GM04504 (cell line): Measurements from ENCODE around the gene PDK1.
A peak's percentile ranks its signal among the peaks of the same experiment; 100 is the strongest.
"Not testable (repeated sequence)": the region's sequence is repeated elsewhere in the genome, so short reads cannot be mapped to it uniquely, and the experiment has no call there.

Experiments
- DNase-seq: peaks from one replicate; pipeline ENCODE4 v3.0.0-alpha.2; 2012; ENCODE audit warnings: low read depth

Gene PDK1

DNA sequence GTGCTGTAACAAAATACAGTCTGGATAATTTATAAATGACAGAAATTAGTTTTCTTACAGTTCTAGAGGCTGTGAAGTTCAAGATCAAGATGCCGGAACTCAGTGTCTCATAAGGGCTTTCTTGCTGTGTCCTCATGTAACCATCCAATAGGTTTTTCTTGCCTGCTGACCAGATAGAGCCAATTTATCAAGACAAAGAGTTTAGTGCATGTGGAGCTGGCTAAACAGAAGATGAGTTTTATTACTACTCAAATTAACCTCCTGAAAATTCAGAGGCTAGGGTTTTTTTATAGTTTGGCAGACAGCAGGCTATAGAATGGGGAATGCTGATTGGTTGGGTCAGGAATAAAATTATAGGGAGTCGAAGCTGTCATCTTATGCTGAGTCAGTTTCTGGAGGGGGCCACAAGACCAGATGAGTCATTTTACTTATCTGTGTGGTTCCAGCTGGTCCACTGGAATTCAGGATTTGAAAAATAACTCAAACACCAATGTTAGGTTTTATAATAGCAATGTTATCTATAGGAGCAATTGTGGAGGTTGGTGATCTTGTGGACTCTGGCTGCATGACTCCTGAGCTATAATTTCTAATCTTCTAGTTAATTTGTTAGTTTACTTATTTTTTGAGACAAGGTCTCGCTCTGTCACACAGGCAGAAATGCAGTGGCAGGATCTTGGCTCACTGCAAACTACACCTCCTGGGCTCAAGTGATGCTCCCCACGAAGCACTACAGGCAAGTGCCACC lies 3.2 kb upstream of the PDK1 start:
- DNase-seq: peak; percentile 56

- no peak for DNase-seq
Observed at GRCh38 chr2:172554352-172555271, 1.3 kb upstream of the PDK1 start.

DNA sequence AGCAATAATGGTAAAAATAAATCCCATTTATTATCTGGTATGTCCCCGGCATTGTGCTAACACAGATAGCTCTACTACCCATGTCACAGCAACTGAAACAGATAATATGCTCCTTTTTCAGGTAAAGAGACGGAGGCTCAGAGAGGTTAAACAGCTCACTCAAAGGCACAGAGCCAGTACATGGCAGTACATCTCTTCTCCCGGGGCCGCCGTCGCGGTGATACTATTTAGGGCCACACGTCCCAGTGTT lies 693 bp upstream of the PDK1 start:
- DNase-seq: no peak

- peak; percentile 35 for DNase-seq
Observed at GRCh38 chr2:172556284-172557033, 569 bp downstream of the PDK1 start.

DNA sequence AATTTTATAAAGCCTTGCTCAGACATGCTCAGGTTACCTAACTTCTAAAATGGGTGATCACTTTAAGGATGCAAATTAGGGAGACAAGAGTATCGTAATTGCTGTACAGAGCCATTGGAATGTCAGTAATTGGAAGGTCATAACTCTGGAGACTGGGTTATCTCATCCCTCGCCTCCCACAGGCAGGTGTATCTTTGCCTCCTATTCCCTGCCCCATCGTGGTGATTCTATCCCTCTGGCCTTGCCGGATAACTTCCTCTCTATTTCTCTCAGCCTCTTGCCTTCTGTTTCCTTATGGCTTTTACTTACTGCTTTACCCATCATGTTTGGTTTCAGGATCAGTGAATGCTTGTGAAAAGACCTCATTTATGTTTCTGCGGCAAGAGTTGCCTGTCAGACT lies 2.5 kb downstream of the PDK1 start:
- DNase-seq: no peak

- no peak for DNase-seq
Observed at GRCh38 chr2:172560721-172561120, 4.8 kb downstream of the PDK1 start.

DNA sequence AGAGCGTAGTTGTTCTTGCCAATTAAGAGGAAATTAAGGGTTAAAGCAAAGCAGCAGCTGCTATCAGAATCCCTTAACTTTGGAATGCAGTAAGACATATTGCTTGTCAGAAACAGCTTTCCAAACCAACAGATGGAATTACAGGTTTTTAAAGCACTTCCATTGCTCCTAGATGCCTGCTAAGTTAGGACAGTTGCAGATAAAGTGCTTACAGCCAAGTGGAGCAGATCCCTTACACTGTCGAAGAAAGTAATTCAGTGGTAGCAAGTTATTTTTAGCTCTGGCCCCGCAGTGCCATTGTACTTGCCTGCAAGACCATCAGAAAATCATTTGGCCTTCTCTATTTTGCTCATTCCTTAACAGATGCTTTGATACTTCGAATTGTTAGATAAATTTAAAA lies 5.4 kb downstream of the PDK1 start:
- no peak for DNase-seq

DNA sequence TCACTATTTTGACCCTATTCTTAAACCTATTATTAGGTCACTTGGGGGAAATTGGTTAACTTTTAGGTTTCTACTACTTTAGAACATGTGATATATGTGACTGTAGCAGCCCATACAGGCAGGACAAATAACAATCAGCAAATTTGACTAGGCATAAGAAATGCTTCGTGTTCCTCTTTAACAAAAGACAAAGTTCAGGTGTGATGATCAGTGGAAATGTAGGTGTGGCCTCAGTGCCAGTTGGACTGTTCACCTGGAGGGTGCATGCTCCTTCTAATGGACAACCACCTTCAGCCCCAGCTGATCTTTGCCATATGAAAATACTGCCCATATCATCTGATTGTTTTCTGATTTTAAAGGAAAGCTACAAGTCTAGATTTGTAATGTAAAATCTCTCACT lies 6.4 kb downstream of the PDK1 start:
- DNase-seq: no peak

DNA sequence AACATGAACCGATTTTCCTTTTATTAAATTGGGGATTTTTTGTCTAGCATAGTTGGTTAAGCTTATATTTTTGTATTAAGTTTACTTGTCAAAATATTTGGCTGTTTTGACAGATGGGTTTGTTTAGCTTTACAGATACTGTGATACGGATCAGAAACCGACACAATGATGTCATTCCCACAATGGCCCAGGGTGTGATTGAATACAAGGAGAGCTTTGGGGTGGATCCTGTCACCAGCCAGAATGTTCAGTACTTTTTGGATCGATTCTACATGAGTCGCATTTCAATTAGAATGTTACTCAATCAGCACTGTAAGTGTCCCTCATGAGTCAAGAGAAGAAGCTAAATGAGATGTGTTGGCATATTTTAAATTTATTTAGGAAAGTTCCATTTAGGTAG lies 8.5 kb downstream of the PDK1 start:
- no peak for DNase-seq

DNA sequence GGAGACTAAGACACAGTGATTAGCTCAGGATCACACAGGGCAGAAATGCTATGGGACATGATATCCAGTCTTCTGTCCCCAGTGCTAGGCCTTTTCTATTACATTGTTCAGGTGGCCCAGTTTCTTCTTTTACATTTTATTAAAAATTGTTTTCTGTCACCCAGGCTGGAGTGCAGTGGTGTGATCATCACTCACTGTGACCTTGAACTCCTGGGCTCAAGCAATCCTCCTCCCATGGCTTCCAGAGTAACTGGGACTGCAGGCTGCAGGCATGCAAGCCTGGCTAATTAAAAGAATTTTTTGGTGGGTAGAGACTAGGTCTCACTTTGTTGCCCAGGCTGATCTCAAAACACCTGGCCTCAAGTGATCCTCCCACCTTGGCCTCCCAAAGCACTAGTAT lies 15.4 kb downstream of the PDK1 start:
- DNase-seq: no peak

- no peak for DNase-seq
Observed at GRCh38 chr2:172572981-172573380, 17.1 kb downstream of the PDK1 start.

DNA sequence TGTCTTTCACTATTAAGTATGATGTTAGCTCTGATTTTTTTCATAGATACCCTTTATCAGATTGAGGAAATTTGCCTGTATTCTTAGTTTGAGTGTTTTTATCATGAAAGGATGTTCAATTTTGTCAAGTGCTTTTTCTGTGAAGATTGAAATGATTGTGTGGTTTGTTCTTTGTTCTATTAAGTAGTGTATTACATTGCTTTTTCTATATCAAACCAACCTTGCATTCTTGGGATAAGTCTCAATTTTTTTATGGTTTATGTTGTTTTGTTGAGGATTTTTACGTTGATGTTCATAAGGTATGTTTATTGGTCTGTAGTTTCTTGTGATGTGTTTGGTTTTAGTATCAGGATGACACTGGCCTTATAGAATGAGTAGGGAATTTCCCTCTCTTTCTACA lies 19.1 kb downstream of the PDK1 start:
- no peak for DNase-seq

- DNase-seq: no peak
Observed at GRCh38 chr2:172578054-172578453, 22.2 kb downstream of the PDK1 start.

- DNase-seq: no peak
Observed at GRCh38 chr2:172578860-172579512, 23.1 kb downstream of the PDK1 start.

GRCh38 chr2:172580544-172580943 lies 24.7 kb downstream of the PDK1 start:
- no peak for DNase-seq

- no peak for DNase-seq
Observed at GRCh38 chr2:172582656-172583055, 26.8 kb downstream of the PDK1 start.

- no peak for DNase-seq
Observed at GRCh38 chr2:172586245-172586891, 30.5 kb downstream of the PDK1 start.

DNA sequence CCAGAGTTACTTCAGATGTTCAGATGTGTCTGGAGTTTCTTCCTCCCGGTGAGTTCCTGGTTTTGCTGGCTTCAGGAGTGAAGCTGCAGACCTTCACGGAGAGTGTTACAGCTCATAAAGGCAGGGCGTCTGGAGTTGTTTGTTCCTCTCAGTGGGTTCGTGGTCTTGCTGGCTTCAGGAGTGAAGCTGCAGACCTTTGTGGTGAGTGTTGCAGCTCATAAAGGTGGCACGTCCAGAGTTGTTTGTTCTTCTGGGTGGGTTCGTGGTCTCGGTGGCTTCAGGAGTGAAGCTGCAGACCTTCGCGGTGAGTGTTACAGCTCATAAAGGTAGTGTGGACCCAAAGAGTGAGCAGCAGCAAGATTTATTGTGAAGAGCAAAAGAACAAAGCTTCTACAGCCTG lies 31.3 kb downstream of the PDK1 start:
- DNase-seq: not testable (repeated sequence)

- DNase-seq: no peak
Observed at GRCh38 chr2:172588931-172589330, 33.0 kb downstream of the PDK1 start.

DNA sequence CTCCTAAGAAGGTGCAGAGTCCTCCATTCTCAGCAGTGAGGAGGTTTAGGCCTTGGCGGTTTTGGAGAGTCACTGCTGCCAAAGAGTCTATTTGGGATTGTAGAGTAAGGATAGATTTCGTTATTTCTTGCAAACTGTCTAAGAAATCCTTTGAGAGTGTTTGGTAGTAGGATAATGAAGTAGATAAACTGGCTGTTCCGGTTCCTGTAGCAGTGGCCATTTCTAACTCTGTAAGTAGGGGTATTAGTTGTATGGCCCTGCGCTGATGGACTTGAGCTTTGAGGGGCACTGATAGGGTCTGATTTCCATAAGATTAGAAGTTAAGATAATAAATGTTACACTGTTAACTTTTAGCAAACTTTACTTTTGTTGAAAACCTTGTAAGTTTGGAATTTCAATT lies 35.5 kb downstream of the PDK1 start:
- not testable (repeated sequence) for DNase-seq

DNA sequence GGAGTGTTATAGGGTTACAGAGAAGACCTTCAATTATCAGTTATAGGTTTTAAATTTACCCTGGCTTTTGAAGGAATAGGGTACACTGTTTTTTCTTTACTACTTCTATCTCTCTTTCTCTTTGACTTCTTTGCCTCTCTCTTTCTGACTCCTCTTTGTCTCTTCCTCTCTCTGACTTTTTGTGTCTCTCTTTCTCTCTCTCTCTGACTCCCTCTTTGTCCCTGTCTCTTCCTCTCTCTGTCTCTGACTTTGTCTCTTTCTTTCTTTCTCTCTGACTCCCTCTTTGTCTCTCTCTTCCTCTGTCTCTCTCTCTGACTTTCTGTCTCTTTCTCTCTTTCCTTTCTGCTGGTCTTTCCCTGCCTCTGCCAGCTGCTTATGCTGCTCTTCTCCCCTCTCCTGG lies 36.3 kb downstream of the PDK1 start:
- DNase-seq: not testable (repeated sequence)

GRCh38 chr2:172596776-172597175 lies 40.9 kb downstream of the PDK1 start:
- no peak for DNase-seq
